GM12801 (cell line): Measurements from ENCODE around the gene C2CD4A.

Experiments used
- TF ChIP-seq, protein P1 (sequence below): IDR thresholded peaks from one replicate; pipeline ENCODE4 v1.5.1; 2011; ENCODE audit warnings: control low read depth; ENCODE audit not compliant: insufficient read length; ENCODE audit errors: extremely low read depth

C2CD4A gene

GRCh38 chr15:62035256-62035924, 31.4 kb upstream of the C2CD4A start:
- TF ChIP-seq, protein P1, sequence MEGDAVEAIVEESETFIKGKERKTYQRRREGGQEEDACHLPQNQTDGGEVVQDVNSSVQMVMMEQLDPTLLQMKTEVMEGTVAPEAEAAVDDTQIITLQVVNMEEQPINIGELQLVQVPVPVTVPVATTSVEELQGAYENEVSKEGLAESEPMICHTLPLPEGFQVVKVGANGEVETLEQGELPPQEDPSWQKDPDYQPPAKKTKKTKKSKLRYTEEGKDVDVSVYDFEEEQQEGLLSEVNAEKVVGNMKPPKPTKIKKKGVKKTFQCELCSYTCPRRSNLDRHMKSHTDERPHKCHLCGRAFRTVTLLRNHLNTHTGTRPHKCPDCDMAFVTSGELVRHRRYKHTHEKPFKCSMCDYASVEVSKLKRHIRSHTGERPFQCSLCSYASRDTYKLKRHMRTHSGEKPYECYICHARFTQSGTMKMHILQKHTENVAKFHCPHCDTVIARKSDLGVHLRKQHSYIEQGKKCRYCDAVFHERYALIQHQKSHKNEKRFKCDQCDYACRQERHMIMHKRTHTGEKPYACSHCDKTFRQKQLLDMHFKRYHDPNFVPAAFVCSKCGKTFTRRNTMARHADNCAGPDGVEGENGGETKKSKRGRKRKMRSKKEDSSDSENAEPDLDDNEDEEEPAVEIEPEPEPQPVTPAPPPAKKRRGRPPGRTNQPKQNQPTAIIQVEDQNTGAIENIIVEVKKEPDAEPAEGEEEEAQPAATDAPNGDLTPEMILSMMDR: no peak

- TF ChIP-seq, protein P1: no peak
Measured at GRCh38 chr15:62046078-62046743, 20.6 kb upstream of the C2CD4A start.

DNA sequence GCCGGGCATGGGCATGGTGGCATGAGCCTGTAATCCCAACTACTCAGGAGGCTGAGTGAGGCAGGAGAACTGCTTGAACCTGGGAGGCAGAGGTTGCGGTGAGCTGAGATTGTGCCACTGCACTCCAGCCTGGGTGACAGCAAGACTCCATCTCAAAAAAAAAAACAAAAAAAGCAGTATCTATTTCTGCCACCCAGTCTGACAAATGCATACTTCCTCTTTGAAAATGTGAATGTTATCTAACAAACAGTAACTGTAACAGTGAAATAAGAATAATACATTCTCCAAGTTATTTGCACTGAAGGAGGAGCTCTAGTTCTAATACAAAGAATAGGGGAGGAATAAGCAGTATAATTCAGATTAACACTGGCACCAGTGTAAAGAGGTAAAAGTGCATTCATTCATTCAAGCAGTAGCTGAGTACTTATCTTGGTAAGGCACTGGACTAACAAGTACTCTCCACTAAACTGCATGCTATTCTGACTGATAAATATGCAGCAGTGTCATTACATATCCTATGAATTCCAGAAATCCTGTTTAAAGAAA, 19.4 kb upstream of the C2CD4A start:
- TF ChIP-seq, protein P1: no peak

- TF ChIP-seq, protein P1: no peak
Measured at GRCh38 chr15:62050115-62050514, 16.7 kb upstream of the C2CD4A start.

- TF ChIP-seq, protein P1: no peak
Measured at GRCh38 chr15:62051166-62051565, 15.6 kb upstream of the C2CD4A start.

DNA sequence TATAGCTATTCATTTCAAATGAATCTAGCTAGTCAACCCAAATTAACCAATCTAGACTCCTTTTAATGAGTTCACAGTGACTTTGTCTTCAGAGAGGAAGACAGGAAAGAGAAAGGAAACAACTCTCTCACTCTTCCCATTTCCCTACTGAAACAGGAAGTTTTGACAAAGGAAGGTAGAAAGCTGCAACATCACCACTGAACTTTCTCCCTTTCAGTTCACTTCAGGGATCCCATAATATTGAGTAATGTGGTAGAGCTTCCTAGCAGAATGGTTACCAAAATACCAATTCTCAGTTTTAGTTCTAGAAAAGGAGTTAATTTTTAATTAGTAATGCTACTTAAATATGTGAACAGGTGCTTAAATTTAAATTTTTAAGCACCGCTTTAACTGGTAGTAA, 14.1 kb upstream of the C2CD4A start:
- TF ChIP-seq, protein P1: no peak

GRCh38 chr15:62053439-62054085, 13.2 kb upstream of the C2CD4A start:
- TF ChIP-seq, protein P1: no peak
